Smooth muscle cell (in vitro differentiated cells): ENCODE data around the gene LIPM. TPM values are rescaled to one million over a fixed set of nuclear protein-coding genes. Genes with fewer than 3 reads are reported as not detected.

ENCODE experiments used
- DNase-seq: peaks from one replicate; lab custom pipeline; 2025; ENCODE audit not compliant: unreplicated experiment; lab: John Stamatoyannopoulos, UW
- H2AFZ ChIP-seq: fragments of 200-600 bp; sonication (generic); 2 replicates; pipeline ENCODE4 v1.6.0; 2016; ENCODE audit warnings: antibody characterized with exemption, low read depth, mild to moderate bottlenecking
- H3F3A ChIP-seq: fragments of 200-600 bp; sonication (generic); 2 replicates; pipeline ENCODE4 v1.6.0; 2017; ENCODE audit warnings: antibody characterized with exemption, low read depth
- H3K27ac ChIP-seq: fragments of 200-600 bp; sonication (generic); 2 replicates; pipeline ENCODE4 v1.5.1; 2016; ENCODE audit warnings: low read depth, mild to moderate bottlenecking
- H3K27me3 ChIP-seq: fragments of 200-600 bp; sonication (generic); 2 replicates; pipeline ENCODE4 v1.6.1; 2016; ENCODE audit warnings: low read depth, mild to moderate bottlenecking
- H3K36me3 ChIP-seq: fragments of 200-600 bp; sonication (generic); 2 replicates; pipeline ENCODE4 v1.5.1; 2016; ENCODE audit warnings: low read depth
- H3K4me1 ChIP-seq: fragments of 200-600 bp; sonication (generic); 2 replicates; pipeline ENCODE4 v1.5.1; 2016; ENCODE audit warnings: low read depth
- H3K4me2 ChIP-seq: fragments of 200-600 bp; sonication (generic); 2 replicates; pipeline ENCODE4 v1.6.0; 2016; ENCODE audit warnings: mild to moderate bottlenecking
- H3K4me3 ChIP-seq: fragments of 200-600 bp; sonication (generic); 2 replicates; pipeline ENCODE4 v1.5.1; 2016; ENCODE audit warnings: mild to moderate bottlenecking
- H3K79me2 ChIP-seq: fragments of 200-600 bp; sonication (generic); 2 replicates; pipeline ENCODE4 v1.6.0; 2016; ENCODE audit warnings: low read depth, mild to moderate bottlenecking
- H3K9ac ChIP-seq: fragments of 200-600 bp; sonication (generic); 2 replicates; pipeline ENCODE4 v1.6.0; 2016; ENCODE audit warnings: low read depth
- H3K9me3 ChIP-seq: fragments of 200-600 bp; sonication (generic); replicated peaks from 2 replicates; pipeline ENCODE4 v1.5.1; 2016; ENCODE audit warnings: low read depth
- H4K20me1 ChIP-seq: fragments of 200-600 bp; sonication (generic); 2 replicates; pipeline ENCODE4 v1.6.0; 2016; ENCODE audit warnings: low read depth
- CTCF ChIP-seq: fragments of 200-600 bp; sonication (generic); IDR thresholded peaks from 2 replicates; pipeline ENCODE4 v1.5.1; 2017; ENCODE audit warnings: borderline replicate concordance, mild to moderate bottlenecking, antibody characterized with exemption; ENCODE audit not compliant: insufficient read depth, poor library complexity, severe bottlenecking
- WGBS: methylation state at CpG from one replicate; pipeline ENCODE4 v1.1.7; 2016; ENCODE audit warnings: low lambda C conversion rate; 5-methylcytosine and 5-hydroxymethylcytosine counted together
- polyA plus RNA-seq: library from polyadenylated mRNA; unstranded; fragments of >200 nt; fragmentation: Nextera tagmentation; extraction: Ambion mirVana; gene quantifications from 2 replicates; pipeline ENCODE4 v1.2.1, GENCODE V29; 2016
- total RNA-seq: library from RNA; depleted of rRNA; stranded (reverse); fragments of >200 nt; gene quantifications from 2 replicates; pipeline ENCODE4 v1.2.3, GENCODE V29; 2014

The LIPM gene
- total and polyA plus RNA-seq, 2 experiments from 2014 or later, result 0.67 TPM; not detected in 1

DNA sequence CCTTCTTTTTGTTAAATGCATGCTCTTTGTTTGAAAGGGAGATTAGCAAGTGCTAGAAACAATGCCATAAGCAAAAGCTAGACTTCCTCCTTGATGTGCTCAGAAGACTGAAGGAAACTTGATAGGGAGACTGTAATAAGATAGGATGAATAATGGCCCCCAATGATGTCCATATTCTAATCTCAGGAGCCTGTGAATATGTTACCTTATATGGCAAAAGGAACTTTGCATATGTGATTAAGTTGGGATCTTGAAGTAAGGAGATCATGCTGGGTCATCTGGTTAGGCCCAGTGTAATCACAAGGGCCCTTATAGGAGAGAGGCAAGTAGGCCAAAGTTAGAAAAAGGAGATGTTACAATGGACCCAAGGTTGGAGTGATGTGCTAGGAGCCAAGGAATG lies 13.6 kb upstream of the LIPM start:
- no peak for TF ChIP-seq CTCF
- H3K4me1 ChIP-seq, result peaks cover 9% of the 10 kb centered on the region
- no peak for DNase-seq
- H3K79me2 ChIP-seq, result no peaks in the 10 kb centered on the region
- no peak overlapping the region for H3K4me2 ChIP-seq
- H3K27me3 ChIP-seq, result no peaks in the 10 kb centered on the region
- H3K27ac ChIP-seq, result no peak overlapping the region
- no peak overlapping the region for H3K9ac ChIP-seq
- no peak overlapping the region for H2AFZ ChIP-seq
- H3K36me3 ChIP-seq, result no peaks in the 10 kb centered on the region
- H3K9me3 ChIP-seq, result no peaks in the 10 kb centered on the region
- H4K20me1 ChIP-seq, result no peaks in the 10 kb centered on the region
- peaks cover 8% of the 10 kb centered on the region for H3F3A ChIP-seq
- no peak overlapping the region for H3K4me3 ChIP-seq

GRCh38 chr10:88791924-88792323 lies 10.6 kb upstream of the LIPM start:
- H3K36me3 ChIP-seq, result no peaks in the 10 kb centered on the region
- H3K9ac ChIP-seq, result no peak overlapping the region
- H3K9me3 ChIP-seq, result no peaks in the 10 kb centered on the region
- H3K27me3 ChIP-seq, result no peaks in the 10 kb centered on the region
- DNase-seq, result no peak
- H2AFZ ChIP-seq, result peak overlapping the region; percentile 29
- no peak overlapping the region for H3K4me3 ChIP-seq
- peak; percentile 44 for TF ChIP-seq CTCF
- WGBS, result 61% methylated on average over 2 of the region's 2 CpGs
- H4K20me1 ChIP-seq, result no peaks in the 10 kb centered on the region
- H3F3A ChIP-seq, result peaks cover 14% of the 10 kb centered on the region
- H3K27ac ChIP-seq, result peak overlapping the region; percentile 40
- H3K4me2 ChIP-seq, result no peak overlapping the region
- H3K79me2 ChIP-seq, result no peaks in the 10 kb centered on the region
- H3K4me1 ChIP-seq, result peaks cover 9% of the 10 kb centered on the region

- no peak for TF ChIP-seq CTCF
- H3K9me3 ChIP-seq, result no peaks in the 10 kb centered on the region
- no peak overlapping the region for H3K4me3 ChIP-seq
- no peaks in the 10 kb centered on the region for H3K27me3 ChIP-seq
- no peaks in the 10 kb centered on the region for H3K36me3 ChIP-seq
- no peaks in the 10 kb centered on the region for H4K20me1 ChIP-seq
- peak overlapping the region; percentile 61 for H3K4me2 ChIP-seq
- DNase-seq, result no peak
- H3K4me1 ChIP-seq, result peaks cover 9% of the 10 kb centered on the region
- H2AFZ ChIP-seq, result peak overlapping the region; percentile 29
- H3K9ac ChIP-seq, result no peak overlapping the region
- WGBS, result 79% methylated on average over 4 of the region's 4 CpGs
- H3K79me2 ChIP-seq, result no peaks in the 10 kb centered on the region
- H3K27ac ChIP-seq, result peak overlapping the region; percentile 72
- peaks cover 14% of the 10 kb centered on the region for H3F3A ChIP-seq
Measured at GRCh38 chr10:88792661-88793060, 9.9 kb upstream of the LIPM start.

GRCh38 chr10:88793712-88794299 lies 8.7 kb upstream of the LIPM start:
- Histone ChIP-seq H3K27ac (peak overlapping the region; percentile 72), H3F3A (peaks cover 14% of the 10 kb centered on the region), H3K36me3 (no peaks in the 10 kb centered on the region), H3K9me3 (no peaks in the 10 kb centered on the region), H3K9ac (no peak overlapping the region), H3K4me2 (peak overlapping the region; percentile 61), H3K4me1 (peaks cover 9% of the 10 kb centered on the region), H4K20me1 (no peaks in the 10 kb centered on the region), H3K4me3 (no peak overlapping the region), H3K27me3 (no peaks in the 10 kb centered on the region), H2AFZ (no peak overlapping the region), H3K79me2 (no peaks in the 10 kb centered on the region)
- no peak for TF ChIP-seq CTCF
- DNase-seq, result no peak
- WGBS, result 10% methylated on average over 2 of the region's 2 CpGs
